HL-60/S4 (cell line): ENCODE data around the gene RNF222.
"Not testable (repeated sequence)": the region's sequence is repeated elsewhere in the genome, so short reads cannot be mapped to it uniquely, and the experiment has no call there.

Source experiments
- in situ Hi-C: fragments of 300-500 bp; cut with MboI; formaldehyde crosslinking; loops from 2 replicates; pipeline ENCODE4 v1.14.3; 2022; ENCODE audit warnings: low sequenced_read_pairs

Gene RNF222

GRCh38 chr17:8383143-8383822, 14.3 kb downstream of the RNF222 start, which contains the start of gene RPL26:
TSS of gene RPL26 (minus strand) at chr17:8383193. CDS start at chr17:8382310, 883 bp downstream.
- in situ Hi-C loops: no loop called here

- in situ Hi-C loops: no loop called here
Measured at GRCh38 chr17:8382880-8383142, 14.8 kb downstream of the RNF222 start.

- in situ Hi-C loops: no loop called here
Measured at GRCh38 chr17:8382052-8382879, 15.4 kb downstream of the RNF222 start.

GRCh38 chr17:8380049-8380448, 17.6 kb downstream of the RNF222 start:
- in situ Hi-C loops: no loop called here

GRCh38 chr17:8378117-8378516, 19.5 kb downstream of the RNF222 start:
- in situ Hi-C loops: not testable (repeated sequence)

GRCh38 chr17:8377422-8377821, 20.2 kb downstream of the RNF222 start:
- in situ Hi-C loops: no loop called here

GRCh38 chr17:8376271-8377067, 21.2 kb downstream of the RNF222 start, which contains the start of gene KRABD2:
TSS of gene KRABD2 (minus strand) at chr17:8376704.
- in situ Hi-C loops: no loop called here

GRCh38 chr17:8375738-8376259, 21.8 kb downstream of the RNF222 start:
- in situ Hi-C loops: no loop called here

GRCh38 chr17:8373856-8374255, 23.8 kb downstream of the RNF222 start:
- in situ Hi-C loops: not testable (repeated sequence)

- in situ Hi-C loops: no loop called here
Measured at GRCh38 chr17:8372422-8372821, 25.2 kb downstream of the RNF222 start.

- in situ Hi-C loops: no loop called here
Measured at GRCh38 chr17:8371786-8372185, 25.8 kb downstream of the RNF222 start.

GRCh38 chr17:8369944-8370343, 27.7 kb downstream of the RNF222 start:
- in situ Hi-C loops: no loop called here

GRCh38 chr17:8368193-8368592, 29.4 kb downstream of the RNF222 start:
- in situ Hi-C loops: no loop called here

GRCh38 chr17:8366231-8366630, 31.4 kb downstream of the RNF222 start:
- in situ Hi-C loops: no loop called here

GRCh38 chr17:8365143-8365542, 32.5 kb downstream of the RNF222 start:
- in situ Hi-C loops: no loop called here

- in situ Hi-C loops: no loop called here
Measured at GRCh38 chr17:8362651-8363332, 34.8 kb downstream of the RNF222 start.

GRCh38 chr17:8360751-8361150, 36.9 kb downstream of the RNF222 start:
- in situ Hi-C loops: no loop called here

GRCh38 chr17:8360260-8360659, 37.4 kb downstream of the RNF222 start:
- in situ Hi-C loops: no loop called here

- in situ Hi-C loops: no loop called here
Measured at GRCh38 chr17:8359769-8360168, 37.9 kb downstream of the RNF222 start.

- in situ Hi-C loops: no loop called here
Measured at GRCh38 chr17:8357910-8358309, 39.7 kb downstream of the RNF222 start.

- in situ Hi-C loops: no loop called here
Measured at GRCh38 chr17:8354236-8354635, 43.4 kb downstream of the RNF222 start.
